D721Med (cell line): ENCODE results near the gene CPXM2.

ENCODE experiments used
- DNase-seq: peaks from one replicate; pipeline ENCODE4 v3.0.0; 2011; ENCODE audit warnings: low spot score; ENCODE audit not compliant: insufficient read length
- FAIRE-seq: peaks from 2 replicates; lab custom pipeline; 2011; peaks lifted over from hg19 to GRCh38; lab: Jason Lieb, UNC
- TF ChIP-seq, protein P1 (sequence below): IDR thresholded peaks from 2 replicates; pipeline ENCODE4 v1.5.1; 2012; ENCODE audit warnings: mild to moderate bottlenecking, control low read depth; ENCODE audit not compliant: insufficient read depth; ENCODE audit errors: missing control alignments

The CPXM2 gene

DNA sequence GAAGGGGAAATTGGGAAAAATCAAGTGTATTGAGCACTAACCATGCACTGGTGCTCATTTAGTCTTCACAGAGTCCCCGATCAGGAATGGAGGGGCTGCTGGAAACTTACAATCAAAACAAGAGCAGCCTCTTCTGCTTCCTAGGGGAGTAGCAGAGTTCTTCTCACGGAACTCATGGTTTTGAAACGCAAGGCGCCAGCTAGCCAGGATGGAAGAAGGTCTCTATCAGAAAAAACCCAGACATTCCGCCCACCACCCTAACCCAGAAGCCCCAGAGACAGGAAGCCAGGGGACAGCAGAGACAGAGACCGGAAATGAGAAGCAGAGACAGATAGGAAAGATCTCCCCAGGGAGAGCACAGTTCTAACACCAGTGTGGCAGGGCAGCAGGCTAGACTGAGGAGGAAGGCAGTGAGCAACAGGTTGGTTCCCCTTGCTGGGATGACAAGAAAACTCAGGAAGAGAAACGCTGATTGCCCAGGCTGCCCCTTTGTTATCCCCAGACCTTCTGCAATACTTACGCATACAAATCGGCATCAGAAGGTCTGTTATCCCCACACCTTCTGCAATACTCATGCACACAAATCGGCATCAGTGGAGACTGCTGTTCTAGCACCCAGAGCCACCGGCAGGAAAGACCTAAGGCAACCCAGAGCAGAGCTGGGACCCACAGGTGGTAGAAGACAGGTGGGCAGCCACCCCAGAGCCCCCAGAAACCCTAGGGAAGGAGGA is 99.2 kb downstream of the CPXM2 start:
- TF ChIP-seq, protein P1, sequence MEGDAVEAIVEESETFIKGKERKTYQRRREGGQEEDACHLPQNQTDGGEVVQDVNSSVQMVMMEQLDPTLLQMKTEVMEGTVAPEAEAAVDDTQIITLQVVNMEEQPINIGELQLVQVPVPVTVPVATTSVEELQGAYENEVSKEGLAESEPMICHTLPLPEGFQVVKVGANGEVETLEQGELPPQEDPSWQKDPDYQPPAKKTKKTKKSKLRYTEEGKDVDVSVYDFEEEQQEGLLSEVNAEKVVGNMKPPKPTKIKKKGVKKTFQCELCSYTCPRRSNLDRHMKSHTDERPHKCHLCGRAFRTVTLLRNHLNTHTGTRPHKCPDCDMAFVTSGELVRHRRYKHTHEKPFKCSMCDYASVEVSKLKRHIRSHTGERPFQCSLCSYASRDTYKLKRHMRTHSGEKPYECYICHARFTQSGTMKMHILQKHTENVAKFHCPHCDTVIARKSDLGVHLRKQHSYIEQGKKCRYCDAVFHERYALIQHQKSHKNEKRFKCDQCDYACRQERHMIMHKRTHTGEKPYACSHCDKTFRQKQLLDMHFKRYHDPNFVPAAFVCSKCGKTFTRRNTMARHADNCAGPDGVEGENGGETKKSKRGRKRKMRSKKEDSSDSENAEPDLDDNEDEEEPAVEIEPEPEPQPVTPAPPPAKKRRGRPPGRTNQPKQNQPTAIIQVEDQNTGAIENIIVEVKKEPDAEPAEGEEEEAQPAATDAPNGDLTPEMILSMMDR = no peak
- no peak for DNase-seq
- no peak for FAIRE-seq

DNA sequence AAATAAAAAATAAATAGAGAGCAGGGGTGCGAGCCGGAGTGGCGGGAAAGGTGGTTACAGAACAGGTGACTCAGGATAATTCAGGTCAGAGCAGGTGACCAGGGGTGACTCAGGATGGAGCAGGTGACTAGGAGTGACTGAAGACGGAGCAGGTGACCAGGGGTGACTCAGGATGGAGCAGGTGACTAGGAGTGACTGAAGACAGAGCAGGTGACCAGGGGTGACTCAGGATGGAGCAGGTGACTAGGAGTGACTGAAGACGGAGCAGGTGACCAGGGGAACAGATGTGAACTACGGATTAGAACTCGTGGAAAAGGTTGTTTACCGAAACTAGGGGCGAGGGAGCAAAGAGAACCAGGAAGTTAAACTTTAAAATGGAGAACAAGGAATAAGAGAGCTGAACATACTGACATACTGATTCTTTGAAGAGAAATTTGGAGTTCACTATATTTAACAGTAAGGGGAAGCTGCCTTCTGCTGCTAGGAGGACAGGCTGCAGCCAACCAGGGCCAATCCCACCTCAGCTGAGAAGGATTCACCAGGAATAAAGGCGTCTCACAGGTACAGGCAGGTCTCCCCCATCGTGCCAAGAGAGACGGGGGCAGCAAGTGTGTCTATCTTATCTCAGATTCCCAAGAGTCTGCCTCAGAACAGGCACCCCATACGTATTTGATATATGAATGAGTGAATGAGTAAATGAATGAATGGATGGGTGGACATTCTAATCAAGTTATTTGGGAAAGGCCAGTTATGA is 101.3 kb downstream of the CPXM2 start:
- FAIRE-seq = no peak

DNA sequence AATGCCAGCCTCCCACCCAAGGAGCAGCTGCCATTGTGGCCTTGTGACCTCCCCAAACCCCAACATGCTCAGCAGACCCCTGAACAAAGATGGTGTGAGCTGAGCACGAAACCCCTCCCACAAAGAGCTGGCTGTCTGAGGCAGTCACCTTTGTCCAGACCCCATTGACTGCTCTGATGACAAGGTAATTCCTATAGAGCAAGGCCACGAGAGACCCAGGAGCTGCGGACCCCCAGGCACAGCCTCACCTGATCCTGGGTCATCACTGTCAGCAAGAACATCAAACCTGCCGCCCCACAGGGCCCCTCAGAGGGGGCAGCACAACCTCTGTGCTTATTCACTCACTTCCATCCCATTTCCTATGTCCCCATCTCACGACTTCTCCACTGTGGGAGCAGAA is 102.6 kb downstream of the CPXM2 start:
- FAIRE-seq = no peak
- TF ChIP-seq, protein P1 = no peak

More for the DNA sequence above, 101.3 kb downstream of the CPXM2 start:
- TF ChIP-seq, protein P1 = no peak
- DNase-seq = no peak

DNA sequence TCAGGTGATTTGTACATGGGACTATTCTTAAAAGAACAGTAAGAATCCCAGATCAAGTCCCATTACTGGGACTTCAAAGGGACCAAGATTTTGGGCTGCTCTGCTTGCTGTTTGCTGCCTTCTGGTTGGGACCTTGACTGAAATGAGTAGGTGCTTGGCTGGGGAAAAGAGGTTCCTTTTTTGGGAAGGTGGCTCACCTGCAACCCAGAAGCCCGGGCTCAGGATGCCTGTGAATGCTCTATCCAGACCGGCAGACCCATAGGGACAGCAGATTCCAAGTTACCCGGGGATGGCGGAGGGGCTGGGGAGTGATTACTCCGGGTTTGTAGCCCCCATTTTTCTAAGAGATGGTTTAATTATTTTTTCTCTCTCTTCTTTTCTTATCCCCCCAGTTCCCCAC is 104.0 kb downstream of the CPXM2 start:
- TF ChIP-seq, protein P1 = no peak
- FAIRE-seq (no peak), DNase-seq (no peak)

More for the DNA sequence above, 102.6 kb downstream of the CPXM2 start:
- DNase-seq = no peak

DNA sequence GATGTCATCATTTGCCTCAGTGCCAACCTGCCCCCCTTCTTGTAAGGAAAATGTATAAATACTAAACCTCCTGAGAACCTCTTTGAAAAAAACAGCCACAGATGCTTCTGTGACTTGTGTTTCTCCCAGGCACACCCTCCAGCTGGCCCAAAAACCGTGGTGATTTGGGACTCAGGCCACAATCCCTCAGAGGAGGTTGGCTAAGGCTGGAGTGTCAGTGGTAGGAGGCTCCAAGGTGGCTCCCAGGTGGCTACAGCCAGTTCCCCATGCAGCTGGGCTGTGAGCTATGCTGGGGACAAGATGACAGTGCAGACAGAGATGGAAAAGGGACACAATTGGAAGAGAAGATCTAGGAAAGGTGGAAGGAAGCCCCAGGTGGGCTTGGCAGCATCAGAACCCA is 104.7 kb downstream of the CPXM2 start:
- no peak for DNase-seq
- TF ChIP-seq, protein P1 = no peak

DNA sequence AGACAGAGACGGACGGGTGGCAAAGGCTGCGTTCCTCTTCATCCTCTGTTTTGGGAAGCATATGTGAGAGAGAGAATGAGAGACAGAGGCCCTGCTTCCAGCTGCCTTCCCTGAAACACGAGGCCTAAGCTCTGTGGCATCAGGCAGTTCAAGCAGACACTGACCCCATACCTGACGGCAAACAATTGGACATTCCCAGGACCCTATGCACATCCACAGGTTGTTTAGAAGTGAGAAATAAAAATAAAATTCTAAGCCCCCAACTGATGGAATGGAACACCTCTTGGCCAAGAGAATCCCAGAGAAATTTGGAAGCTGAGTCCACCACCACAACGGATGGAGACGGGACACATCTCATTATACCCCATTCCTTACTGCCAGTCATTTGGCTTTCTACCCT is 105.3 kb downstream of the CPXM2 start:
- FAIRE-seq (no peak), DNase-seq (no peak)
- TF ChIP-seq, protein P1 = no peak

More for the DNA sequence above, 104.7 kb downstream of the CPXM2 start:
- FAIRE-seq = no peak
